ENCODE data around the gene CREB3L1. TPM values are rescaled to one million over a fixed set of nuclear protein-coding genes. Genes with fewer than 3 reads are reported as not detected.
A peak's percentile ranks its signal among the peaks of the same experiment; 100 is the strongest.

CREB3L1 gene
- total RNA-seq, 8 experiments from 2014 or later: 0.58 to 8.8 (median 1.8) TPM

DNA sequence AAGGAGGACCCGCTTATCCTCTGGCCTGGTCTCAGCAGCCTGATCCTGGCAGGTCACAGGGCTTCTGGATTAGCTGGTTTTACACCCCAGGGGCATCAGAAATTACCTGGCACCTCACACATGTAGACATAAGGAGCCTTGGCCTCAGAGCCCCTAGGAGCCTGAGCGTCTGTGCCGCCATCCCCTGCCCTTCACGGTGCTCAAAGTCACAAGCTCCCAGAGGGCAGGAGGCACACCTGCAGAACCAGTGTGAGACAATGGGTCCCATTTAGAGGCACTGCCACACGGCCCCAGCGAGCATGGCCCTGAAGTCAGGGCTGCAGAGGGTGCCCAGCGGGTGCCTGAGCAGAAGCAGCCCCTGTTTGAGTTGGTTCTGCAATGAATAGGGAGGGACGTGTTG is 73.7 kb downstream of the CREB3L1 start:
- ATAC-seq (replicated peaks in 6 of 8): no peak
- Histone ChIP-seq H3K4me1 (replicated peaks in 1 of 2) (peaks cover 10 to 23% of the 10 kb centered on the region in 2 donors), H3K4me3 (no peak overlapping the region), H3K27ac (no peak overlapping the region)
- 86 to 100% (median 86%) methylated on average over 2 to 3 of the region's 8 CpGs; no CpG with 5 or more reads in 7 of the 10 experiments for WGBS, 10 experiments
- in situ Hi-C loops (cut with MboI; ENCODE audit: low pct_unique_long_range_greater_than_20kb in 2 of 9, low sequenced_read_pairs in 9 of 9, unreplicated experiment in 9 of 9): no loop called here

DNA sequence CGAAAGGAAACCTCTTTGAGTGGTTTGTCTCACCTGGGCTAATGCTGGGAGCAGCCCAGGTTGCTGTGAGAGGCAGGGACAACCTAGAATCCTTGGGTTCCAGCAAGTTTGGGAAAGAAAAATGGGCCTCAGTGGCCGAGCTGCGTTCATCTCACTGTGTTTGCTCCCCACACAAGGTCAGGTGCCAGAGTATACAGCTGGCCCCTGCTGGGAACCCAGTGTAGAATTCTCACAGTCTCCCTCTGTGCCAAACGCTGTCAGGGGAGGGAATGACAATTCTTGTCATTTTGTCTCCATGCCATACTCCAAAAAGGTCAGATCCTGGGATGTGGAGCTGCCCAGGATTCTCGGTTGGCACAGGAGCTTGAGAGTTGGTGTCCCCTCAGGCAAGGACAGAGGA is 74.1 kb downstream of the CREB3L1 start:
- in situ Hi-C loops (cut with MboI; ENCODE audit: low pct_unique_long_range_greater_than_20kb in 2 of 9, low sequenced_read_pairs in 9 of 9, unreplicated experiment in 9 of 9): no loop called here
- no peak overlapping the region for H3K27ac ChIP-seq
- H3K4me3 ChIP-seq: no peak overlapping the region
- 92% methylated on average over 2 of the region's 5 CpGs; no CpG with 5 or more reads in 9 of the 10 experiments for WGBS, 10 experiments
- ATAC-seq (replicated peaks in 6 of 8): no peak
- peaks cover 10 to 24% of the 10 kb centered on the region in 2 donors for H3K4me1 ChIP-seq (replicated peaks in 1 of 2)

DNA sequence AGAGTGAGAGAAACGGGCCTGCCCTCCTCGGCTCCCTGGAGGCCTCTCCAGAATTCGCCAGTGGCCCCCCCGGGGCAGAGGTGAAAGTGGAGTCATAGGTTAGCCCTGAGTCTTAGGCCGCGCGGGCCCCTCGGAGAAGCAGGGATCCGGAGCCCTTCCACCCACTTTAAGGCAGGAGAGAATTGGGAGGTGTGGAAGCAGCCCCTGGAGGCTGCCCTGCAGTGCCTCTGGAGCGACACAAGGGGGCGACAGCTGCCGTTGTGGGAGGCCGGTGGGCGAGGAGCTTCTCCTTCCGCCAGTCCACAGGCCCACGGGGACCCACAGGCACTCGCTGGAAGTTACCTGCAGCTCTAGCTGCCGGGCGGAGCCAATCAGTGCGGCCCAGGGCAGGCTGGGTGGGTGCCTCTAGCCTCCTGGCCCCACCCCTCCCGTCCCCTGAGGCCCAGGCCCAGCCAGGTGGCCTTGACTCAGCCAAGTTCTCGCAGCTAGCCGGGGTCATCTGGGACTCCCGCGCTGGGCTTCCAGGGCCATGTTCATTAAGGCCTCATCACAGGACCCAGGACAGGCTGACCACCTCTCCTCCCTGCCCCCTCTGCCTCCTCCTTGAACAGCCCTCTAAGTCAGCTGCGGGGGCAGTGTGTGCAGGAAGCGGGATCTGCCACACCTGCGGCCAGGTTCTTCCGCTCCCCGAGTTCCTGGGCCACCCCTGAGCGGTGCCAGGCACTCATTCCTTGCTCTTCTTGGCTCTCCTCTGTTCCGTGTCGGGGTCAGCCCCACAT is 74.8 kb downstream of the CREB3L1 start:
- H3K4me3 ChIP-seq: peak overlapping the region in 4 of 5 donors; percentile 6 to 12 (median 7)
- H3K27ac ChIP-seq: no peak overlapping the region
- ATAC-seq (replicated peaks in 6 of 8): peak; percentile 4 to 70 (median 32)
- in situ Hi-C loops (cut with MboI; ENCODE audit: low pct_unique_long_range_greater_than_20kb in 2 of 9, low sequenced_read_pairs in 9 of 9, unreplicated experiment in 9 of 9): no loop called here
- WGBS, 10 experiments: 10 to 83% (median 35%) methylated on average over 1 to 9 of the region's 33 CpGs; no CpG with 5 or more reads in 6 of the 10 experiments
- peaks cover 12 to 26% of the 10 kb centered on the region in 2 donors for H3K4me1 ChIP-seq (replicated peaks in 1 of 2)

DNA sequence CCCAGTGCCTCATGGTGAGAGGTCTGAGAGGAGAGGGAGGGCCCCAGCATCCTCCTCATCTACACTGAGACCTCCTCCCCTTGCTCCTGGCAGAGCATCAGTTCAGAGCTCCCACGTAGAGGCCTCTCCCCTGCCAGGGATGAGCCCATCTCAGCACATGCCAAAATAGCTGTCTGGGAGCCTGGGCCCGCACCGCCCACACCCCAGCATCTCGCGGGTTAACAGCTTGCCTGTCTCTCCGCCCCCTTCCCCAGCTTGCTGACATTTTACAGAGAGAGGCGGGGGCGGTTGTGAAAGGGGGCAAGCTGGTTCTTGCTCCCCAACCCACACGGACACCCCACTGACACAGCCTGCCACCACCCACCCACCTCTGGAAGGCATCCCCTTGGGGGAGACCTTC is 76.2 kb downstream of the CREB3L1 start:
- Histone ChIP-seq H3K4me3 (no peak overlapping the region), H3K27ac (no peak overlapping the region), H3K4me1 (replicated peaks in 1 of 2) (peaks cover 7 to 20% of the 10 kb centered on the region in 2 donors)
- 20 to 40% methylated on average over 1 to 2 of the region's 9 CpGs; no CpG with 5 or more reads in 8 of the 10 experiments for WGBS, 10 experiments
- in situ Hi-C loops (cut with MboI; ENCODE audit: low pct_unique_long_range_greater_than_20kb in 2 of 9, low sequenced_read_pairs in 9 of 9, unreplicated experiment in 9 of 9): no loop called here
- peak in 2 of 8 experiments; percentile 9 to 10 for ATAC-seq (replicated peaks in 6 of 8)

DNA sequence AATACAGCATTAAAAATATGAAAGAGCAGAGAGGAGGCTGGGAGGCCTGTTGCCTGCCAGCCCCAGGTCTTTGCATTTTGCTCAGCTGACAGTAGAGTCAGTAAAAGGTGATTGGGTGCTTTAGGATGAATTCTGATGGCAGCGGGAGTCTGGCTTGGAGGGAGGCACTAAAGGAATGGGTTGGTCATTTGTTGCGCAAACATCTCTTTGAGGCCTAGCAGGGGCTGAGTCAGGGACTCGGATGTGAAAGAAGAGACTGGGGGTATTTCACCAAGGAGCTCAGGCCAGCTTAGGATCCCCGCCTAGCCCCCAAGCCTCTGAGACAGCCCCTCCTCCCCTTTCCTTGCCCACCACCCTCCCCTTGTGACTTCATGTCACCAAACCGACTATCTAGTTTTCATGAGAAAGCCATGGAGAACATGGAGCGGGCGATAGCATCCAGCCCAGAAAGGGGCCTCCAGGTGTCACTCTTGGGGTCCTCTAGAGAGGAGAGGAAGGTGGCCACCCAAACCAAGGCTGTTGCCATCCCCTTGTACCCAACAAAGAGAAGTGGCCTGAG is 79.5 kb downstream of the CREB3L1 start:
- peak in 4 of 8 experiments; percentile 9 to 29 (median 12) for ATAC-seq (replicated peaks in 6 of 8)
- peaks cover 14 to 22% of the 10 kb centered on the region in 2 donors for H3K4me1 ChIP-seq (replicated peaks in 1 of 2)
- H3K27ac ChIP-seq: no peak overlapping the region
- no peak overlapping the region for H3K4me3 ChIP-seq
- in situ Hi-C loops (cut with MboI; ENCODE audit: low pct_unique_long_range_greater_than_20kb in 2 of 9, low sequenced_read_pairs in 9 of 9, unreplicated experiment in 9 of 9): no loop called here
- 44 to 100% (median 69%) methylated on average over 1 to 4 of the region's 7 CpGs; no CpG with 5 or more reads in 4 of the 10 experiments for WGBS, 10 experiments

DNA sequence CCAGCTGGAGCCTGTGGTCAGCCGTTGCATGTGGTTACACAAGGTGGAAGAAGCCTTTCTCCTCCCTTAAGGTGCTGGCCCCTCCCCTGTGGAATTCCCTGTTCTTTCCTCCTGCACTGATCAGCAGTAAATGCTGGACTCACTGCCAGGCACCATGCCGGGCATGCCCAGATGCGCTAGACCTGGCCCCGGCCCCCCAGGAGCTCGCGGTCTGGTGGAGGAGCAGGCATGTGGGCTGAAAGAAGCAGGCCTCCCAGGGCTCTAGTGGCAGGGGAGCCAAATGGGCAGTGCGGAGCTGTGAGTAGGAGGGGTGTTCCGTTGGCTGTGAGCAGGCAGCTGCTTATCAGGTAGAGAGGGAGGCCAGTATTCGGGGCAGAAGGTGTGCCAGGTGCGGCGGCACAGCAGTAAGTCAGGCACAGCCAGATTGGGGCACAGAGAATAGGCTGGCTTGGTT is 80.0 kb downstream of the CREB3L1 start:
- in situ Hi-C loops (cut with MboI; ENCODE audit: low pct_unique_long_range_greater_than_20kb in 2 of 9, low sequenced_read_pairs in 9 of 9, unreplicated experiment in 9 of 9): no loop called here
- WGBS, 10 experiments: 60 to 100% (median 84%) methylated on average over 1 to 6 of the region's 11 CpGs; no CpG with 5 or more reads in 6 of the 10 experiments
- ATAC-seq (replicated peaks in 6 of 8): no peak
- H3K4me3 ChIP-seq: no peak overlapping the region
- H3K27ac ChIP-seq: no peak overlapping the region
- H3K4me1 ChIP-seq (replicated peaks in 1 of 2): peaks cover 18 to 27% of the 10 kb centered on the region in 2 donors

DNA sequence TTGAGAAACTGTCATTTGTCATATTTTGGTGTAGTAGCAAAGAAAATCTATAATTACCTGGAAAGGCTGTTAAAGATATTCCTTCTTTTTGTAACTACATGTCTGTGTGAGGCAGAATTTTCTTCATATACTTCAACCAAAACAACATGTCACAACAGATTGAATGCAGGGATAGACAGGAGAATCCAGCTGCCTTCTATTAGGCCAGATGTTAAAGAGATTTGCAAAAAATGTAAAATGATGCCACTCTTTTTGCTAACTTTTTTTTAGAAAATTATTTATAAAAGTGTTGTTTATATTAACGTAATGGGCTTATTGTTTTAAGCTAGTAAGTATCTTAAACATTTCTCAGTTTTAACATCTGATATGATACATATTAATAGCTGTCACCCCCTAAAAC is 82.5 kb downstream of the CREB3L1 start:
- Histone ChIP-seq H3K4me3 (no peak overlapping the region), H3K27ac (no peak overlapping the region), H3K4me1 (replicated peaks in 1 of 2) (peaks cover 34 to 35% of the 10 kb centered on the region in 2 donors)
- 0 to 100% (median 70%) methylated on average over 1 of the region's 1 CpG; no CpG with 5 or more reads in 5 of the 10 experiments for WGBS, 10 experiments
- in situ Hi-C loops (cut with MboI; ENCODE audit: low pct_unique_long_range_greater_than_20kb in 2 of 9, low sequenced_read_pairs in 9 of 9, unreplicated experiment in 9 of 9): no loop called here
- ATAC-seq (replicated peaks in 6 of 8): no peak

DNA sequence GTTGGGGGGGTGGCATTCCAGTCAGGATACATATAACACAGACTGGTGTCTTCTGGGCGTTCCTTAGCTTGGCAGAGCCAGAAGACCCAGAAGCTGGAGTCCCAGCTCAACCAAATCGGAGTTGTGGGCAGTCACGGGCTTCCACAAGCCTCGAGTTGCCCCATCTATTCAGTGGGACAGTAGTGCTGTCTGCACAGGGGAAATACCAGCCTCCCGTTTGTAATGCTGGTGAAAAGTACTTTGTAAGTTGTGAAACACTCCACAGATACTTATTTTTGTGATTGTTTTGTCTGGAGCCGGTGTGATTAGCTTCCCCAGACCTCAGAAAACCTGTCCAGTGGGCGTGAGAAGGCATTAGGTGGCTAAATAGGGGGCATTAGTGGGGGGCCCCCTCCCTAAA is 83.4 kb downstream of the CREB3L1 start:
- Histone ChIP-seq H3K27ac (peak overlapping the region in 1 of 2 donors; percentile 64), H3K4me1 (replicated peaks in 1 of 2) (peaks cover 34 to 39% of the 10 kb centered on the region in 2 donors), H3K4me3 (no peak overlapping the region)
- 53 to 86% (median 80%) methylated on average over 1 to 4 of the region's 7 CpGs; no CpG with 5 or more reads in 4 of the 10 experiments for WGBS, 10 experiments
- in situ Hi-C loops (cut with MboI; ENCODE audit: low pct_unique_long_range_greater_than_20kb in 2 of 9, low sequenced_read_pairs in 9 of 9, unreplicated experiment in 9 of 9): no loop called here
- no peak for ATAC-seq (replicated peaks in 6 of 8)

DNA sequence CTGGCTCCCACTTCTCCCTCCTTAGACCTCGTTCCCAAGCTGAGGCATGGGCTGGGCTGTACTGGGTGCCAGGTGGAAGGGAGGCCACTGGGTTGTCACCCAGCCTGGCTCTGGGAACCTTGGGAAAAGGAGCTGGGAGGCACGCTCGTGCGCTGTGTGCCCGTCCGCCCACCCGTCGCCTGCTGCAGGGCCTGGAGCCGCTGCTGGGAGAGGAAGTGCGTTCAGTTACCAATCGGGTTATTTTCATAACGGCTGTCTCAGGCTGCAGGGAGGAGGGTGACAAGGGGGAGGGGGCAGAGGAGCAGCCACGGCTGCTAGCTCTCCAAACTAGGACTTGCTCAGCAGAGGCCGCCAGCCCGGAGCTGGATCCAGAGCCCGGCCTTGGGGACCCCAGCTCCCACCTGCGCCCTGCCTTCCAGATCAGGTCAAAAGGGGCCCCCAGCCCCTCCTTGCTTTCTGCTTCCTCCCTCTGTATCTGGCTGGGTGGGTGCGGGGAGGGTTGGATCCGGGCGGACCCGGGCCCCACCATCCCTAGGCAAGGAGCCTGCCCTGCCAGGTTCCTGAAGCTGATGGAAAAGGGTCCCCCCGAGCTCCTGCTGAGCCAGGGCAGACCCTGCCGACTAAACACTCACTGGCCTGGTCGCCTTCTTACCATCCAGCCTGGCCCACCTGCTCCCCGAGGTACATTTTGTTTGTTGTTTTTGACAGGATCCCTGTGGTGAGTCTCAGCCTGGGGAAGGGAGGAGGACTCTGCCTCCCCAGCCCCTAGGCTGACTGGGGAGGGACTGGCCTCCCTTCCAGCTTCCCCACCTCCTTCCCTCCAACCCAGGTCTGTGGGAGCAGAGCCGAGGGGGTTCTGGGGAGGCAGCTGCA is 84.1 kb downstream of the CREB3L1 start:
- peak; percentile 32 to 69 (median 59) for ATAC-seq (replicated peaks in 6 of 8)
- in situ Hi-C loops (cut with MboI; ENCODE audit: low pct_unique_long_range_greater_than_20kb in 2 of 9, low sequenced_read_pairs in 9 of 9, unreplicated experiment in 9 of 9): no loop called here
- Histone ChIP-seq H3K4me1 (replicated peaks in 1 of 2) (peaks cover 34 to 41% of the 10 kb centered on the region in 2 donors), H3K4me3 (peak overlapping the region in 1 of 5 donors; percentile 6), H3K27ac (peak overlapping the region; percentile 64)
- 10 to 69% (median 50%) methylated on average over 1 to 3 of the region's 26 CpGs; no CpG with 5 or more reads in 6 of the 10 experiments for WGBS, 10 experiments

DNA sequence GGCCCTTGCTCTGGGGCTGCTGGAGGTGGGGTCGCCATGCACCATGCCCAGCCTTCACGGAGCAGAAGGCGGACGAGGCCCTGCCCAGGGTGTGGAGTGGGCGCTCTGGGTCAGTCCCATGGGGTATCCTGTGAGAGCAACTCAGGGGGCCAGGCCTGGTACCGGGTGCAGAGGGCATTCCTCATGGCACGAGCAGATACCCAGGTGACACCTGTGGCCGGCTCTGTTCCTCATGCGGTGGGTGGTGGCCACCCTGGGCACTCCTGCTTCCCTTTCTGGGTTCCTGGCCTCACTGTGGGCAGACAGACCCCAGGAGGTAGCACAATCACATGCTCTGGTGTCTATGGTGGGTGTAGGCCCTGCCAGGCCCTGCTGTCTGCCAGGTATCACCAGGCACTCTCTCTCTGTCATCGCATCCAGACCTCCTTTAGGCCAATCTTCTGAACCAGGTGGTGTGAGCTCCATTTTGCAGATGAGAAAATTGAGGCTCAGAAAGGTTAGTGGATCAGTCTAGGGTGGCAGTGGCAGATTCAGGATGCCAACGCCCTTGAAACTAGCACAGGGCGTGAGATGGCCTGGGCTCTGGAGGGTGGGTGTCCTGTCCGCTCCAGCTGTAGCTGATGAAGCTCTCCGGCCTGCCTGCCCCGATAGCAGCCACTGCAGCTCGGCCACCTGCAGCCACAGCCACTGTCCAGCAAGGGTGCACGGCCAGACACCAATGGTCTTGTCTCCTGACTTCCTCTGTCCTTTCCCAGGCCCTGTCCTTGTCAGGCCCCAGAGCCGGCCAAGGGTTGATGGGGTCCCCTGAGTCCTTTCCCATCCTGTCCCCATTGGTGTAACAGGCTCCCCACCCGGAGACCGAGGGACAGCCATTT is 84.9 kb downstream of the CREB3L1 start:
- no peak overlapping the region for H3K4me3 ChIP-seq
- H3K27ac ChIP-seq: peak overlapping the region; percentile 64
- ATAC-seq (replicated peaks in 6 of 8): no peak
- whole genome bisulfite sequencing, 10 experiments: 80 to 100% (median 92%) methylated on average over 1 to 5 of the region's 20 CpGs; no CpG with 5 or more reads in 5 of the 10 experiments
- H3K4me1 ChIP-seq (replicated peaks in 1 of 2): peaks cover 39 to 41% of the 10 kb centered on the region in 2 donors
- in situ Hi-C loops (cut with MboI; ENCODE audit: low pct_unique_long_range_greater_than_20kb in 2 of 9, low sequenced_read_pairs in 9 of 9, unreplicated experiment in 9 of 9): no loop called here

DNA sequence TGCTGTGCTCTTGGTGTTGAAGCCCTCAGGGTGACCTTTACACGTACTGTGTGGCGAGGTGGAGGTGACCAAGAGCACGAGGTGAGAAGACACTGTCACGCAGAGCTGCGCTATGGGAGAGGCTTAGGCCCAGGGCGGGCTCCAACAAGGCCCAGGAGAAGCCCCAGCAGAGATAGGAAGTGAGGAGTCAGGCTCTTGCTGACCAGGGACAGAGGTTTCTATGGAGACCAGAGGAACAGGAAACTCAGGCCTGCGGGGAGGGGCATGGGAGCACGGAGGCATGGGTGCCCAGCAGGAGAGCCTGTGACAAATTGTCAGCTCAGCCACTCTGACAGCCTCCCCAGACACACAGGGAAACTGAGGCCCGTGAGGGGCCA is 85.6 kb downstream of the CREB3L1 start:
- H3K4me1 ChIP-seq (replicated peaks in 1 of 2): peaks cover 44 to 47% of the 10 kb centered on the region in 2 donors
- 34 to 94% (median 71%) methylated on average over 3 to 6 of the region's 9 CpGs; no CpG with 5 or more reads in 6 of the 10 experiments for WGBS, 10 experiments
- peak overlapping the region; percentile 51 to 64 for H3K27ac ChIP-seq
- in situ Hi-C loops (cut with MboI; ENCODE audit: low pct_unique_long_range_greater_than_20kb in 2 of 9, low sequenced_read_pairs in 9 of 9, unreplicated experiment in 9 of 9): no loop called here
- H3K4me3 ChIP-seq: no peak overlapping the region
- ATAC-seq (replicated peaks in 6 of 8): peak in 6 of 8 experiments; percentile 17 to 66 (median 63)

Measured in motor neuron (in vitro differentiated cells).